ENCODE measurements around the gene ATP1A2. TPM values are rescaled to one million over a fixed set of nuclear protein-coding genes. Genes with fewer than 3 reads are reported as not detected.

ATP1A2 gene
- total and polyA plus RNA-seq, 10 of the 15 experiments (the other 5 are each of a cell fraction or from before 2014, with no cell fraction given): 0.15 TPM; not detected in 9

DNA sequence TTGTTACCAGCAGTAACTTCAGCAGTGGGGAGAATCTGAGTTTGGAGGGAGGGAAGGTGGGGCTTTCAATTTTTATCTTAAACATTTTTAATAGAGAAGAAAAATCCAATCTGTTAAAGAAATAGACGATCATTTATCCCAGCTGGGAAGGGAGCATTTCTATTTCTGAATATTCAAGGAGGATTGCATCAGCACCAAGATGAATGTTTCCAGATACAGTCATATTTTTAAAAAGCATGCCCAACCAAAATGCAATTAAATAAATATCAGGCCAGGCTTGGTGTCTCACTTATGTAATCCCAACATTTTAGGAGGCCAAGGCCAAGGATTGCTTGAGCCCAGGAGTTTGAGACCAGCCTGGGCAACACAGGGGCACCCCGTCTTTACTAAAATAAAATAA, 34.2 kb downstream of the ATP1A2 start (continued):
- TF ChIP-seq ASH2L (IDR thresholded peaks at IDR 0.05; ENCODE audit: borderline replicate concordance, low read depth) (no peak), SIX5 (IDR thresholded peaks at IDR 0.05; ENCODE audit: low read depth, low read length, severe bottlenecking) (no peak), EED (IDR thresholded peaks at IDR 0.05; ENCODE audit: low read depth) (no peak), TARDBP (IDR thresholded peaks at IDR 0.05; ENCODE audit: borderline replicate concordance) (no peak)

DNA sequence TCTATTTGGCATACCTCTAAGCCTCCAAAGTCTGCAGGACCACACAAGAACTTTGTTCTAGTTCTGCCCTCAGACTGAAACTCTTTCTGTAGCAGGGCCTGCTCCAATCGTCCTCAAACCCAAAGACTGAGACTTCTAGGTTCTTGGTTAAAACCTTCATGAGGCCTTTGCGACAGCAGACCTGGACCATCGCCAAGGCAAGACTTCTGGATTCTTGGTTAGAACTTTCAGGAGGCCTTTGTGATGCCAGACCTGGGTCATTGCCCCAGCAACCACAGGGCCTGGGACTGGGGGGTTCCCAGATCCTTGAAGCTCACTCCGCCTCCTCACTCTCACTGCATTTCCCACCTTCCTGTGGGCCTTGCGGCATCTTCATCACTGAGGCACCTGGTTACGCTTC, 35.7 kb downstream of the ATP1A2 start, which contains the start of gene ATP1A4:
TSS of gene ATP1A4 (plus strand) at position 301 of the 400 bp plus-strand sequence. CDS start 438 bp downstream, outside the sequence.
- H4K20me1 ChIP-seq (ENCODE audit: control insufficient read depth, insufficient read depth): no peaks in the 10 kb centered on the region
- no peaks in the 10 kb centered on the region for H3K9me3 ChIP-seq (replicated peaks; ENCODE audit: control insufficient read depth, insufficient read depth, low read length)
- RAD21 ChIA-PET (ENCODE audit: unreplicated experiment): no interaction called here
- intact Hi-C loops (cut with micrococcal nuclease; ENCODE audit: unreplicated experiment) (no loop called here), in situ Hi-C loops (cut with MboI) (no loop called here)
- WGBS (ENCODE audit: insufficient coverage, insufficient replicate concordance, low lambda C conversion rate, missing lambda C conversion rate): 73% methylated on average over 5 of the region's 6 CpGs
- ATAC-seq (no peak), FAIRE-seq (no peak), DNase-seq (ENCODE audit: low read depth, low spot score) (no peak)
- no TSS peak for BruUV-seq (replicated peaks)
- H3K9ac ChIP-seq (ENCODE audit: control insufficient read depth, insufficient read depth, low read length): no peak within 1 kb of the TSS
- POLR2A ChIA-PET: no interaction called here
- H3K79me2 ChIP-seq (ENCODE audit: control insufficient read depth, insufficient read depth, low read length): no peaks in the 10 kb centered on the region
- no peak within 1 kb of the TSS for H3K4me3 ChIP-seq
- no peaks in the 10 kb centered on the region for H3K4me1 ChIP-seq (ENCODE audit: control insufficient read depth, insufficient read depth, low read length)
- H3K36me3 ChIP-seq (ENCODE audit: control insufficient read depth in 2 of 2, insufficient read depth in 2 of 2, low read length in 1 of 2): no peaks in the 10 kb centered on the region
- CTCF ChIA-PET: interaction anchor here (1.0 kb wide), 1 partner anchor 101 kb away, joined by 3 read pairs; no protein-coding TSS in a partner anchor
- H3K27me3 ChIP-seq (replicated peaks in 1 of 2; ENCODE audit: control insufficient read depth in 2 of 2, insufficient read depth in 2 of 2, low read length in 1 of 2): no peaks in the 10 kb centered on the region
- no peak within 1 kb of the TSS for H3K4me2 ChIP-seq (ENCODE audit: control insufficient read depth, insufficient read depth)
- SMC1A ChIA-PET (ENCODE audit: uncharacterized antibody, unreplicated experiment): interaction anchor here (0.7 kb wide), 1 partner anchor 42 kb away, joined by 3 read pairs; no protein-coding TSS in a partner anchor
- H2AFZ ChIP-seq (ENCODE audit: control insufficient read depth, low read depth, low read length): no peak within 1 kb of the TSS
- H3K27ac ChIP-seq (ENCODE audit: control insufficient read depth, insufficient read depth): no peak within 1 kb of the TSS
- no peak for TF ChIP-seq MTA3 (IDR thresholded peaks at IDR 0.05; ENCODE audit: borderline replicate concordance, low read length)
- no peak for TF ChIP-seq WRNIP1 (IDR thresholded peaks at IDR 0.05; ENCODE audit: borderline replicate concordance, low read depth, low read length)
- TF ChIP-seq ZSCAN29 (IDR thresholded peaks at IDR 0.05): no peak
- no peak for TF ChIP-seq ZBTB4 (CRISPR knock-in tag; IDR thresholded peaks at IDR 0.05)
- TF ChIP-seq IRF4 (IDR thresholded peaks at IDR 0.05; ENCODE audit: low read depth, low read length): no peak
- no peak for TF ChIP-seq EP300 (IDR thresholded peaks at IDR 0.05; ENCODE audit: borderline replicate concordance in 1 of 2, control insufficient read depth in 1 of 2, low read depth in 2 of 2, low read length in 2 of 2)
- no peak for TF ChIP-seq ZNF24 (IDR thresholded peaks at IDR 0.05)
- TF ChIP-seq, protein P1, sequence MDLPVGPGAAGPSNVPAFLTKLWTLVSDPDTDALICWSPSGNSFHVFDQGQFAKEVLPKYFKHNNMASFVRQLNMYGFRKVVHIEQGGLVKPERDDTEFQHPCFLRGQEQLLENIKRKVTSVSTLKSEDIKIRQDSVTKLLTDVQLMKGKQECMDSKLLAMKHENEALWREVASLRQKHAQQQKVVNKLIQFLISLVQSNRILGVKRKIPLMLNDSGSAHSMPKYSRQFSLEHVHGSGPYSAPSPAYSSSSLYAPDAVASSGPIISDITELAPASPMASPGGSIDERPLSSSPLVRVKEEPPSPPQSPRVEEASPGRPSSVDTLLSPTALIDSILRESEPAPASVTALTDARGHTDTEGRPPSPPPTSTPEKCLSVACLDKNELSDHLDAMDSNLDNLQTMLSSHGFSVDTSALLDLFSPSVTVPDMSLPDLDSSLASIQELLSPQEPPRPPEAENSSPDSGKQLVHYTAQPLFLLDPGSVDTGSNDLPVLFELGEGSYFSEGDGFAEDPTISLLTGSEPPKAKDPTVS (IDR thresholded peaks at IDR 0.05; ENCODE audit: low read depth, low read length): no peak
- TF ChIP-seq, protein P2, sequence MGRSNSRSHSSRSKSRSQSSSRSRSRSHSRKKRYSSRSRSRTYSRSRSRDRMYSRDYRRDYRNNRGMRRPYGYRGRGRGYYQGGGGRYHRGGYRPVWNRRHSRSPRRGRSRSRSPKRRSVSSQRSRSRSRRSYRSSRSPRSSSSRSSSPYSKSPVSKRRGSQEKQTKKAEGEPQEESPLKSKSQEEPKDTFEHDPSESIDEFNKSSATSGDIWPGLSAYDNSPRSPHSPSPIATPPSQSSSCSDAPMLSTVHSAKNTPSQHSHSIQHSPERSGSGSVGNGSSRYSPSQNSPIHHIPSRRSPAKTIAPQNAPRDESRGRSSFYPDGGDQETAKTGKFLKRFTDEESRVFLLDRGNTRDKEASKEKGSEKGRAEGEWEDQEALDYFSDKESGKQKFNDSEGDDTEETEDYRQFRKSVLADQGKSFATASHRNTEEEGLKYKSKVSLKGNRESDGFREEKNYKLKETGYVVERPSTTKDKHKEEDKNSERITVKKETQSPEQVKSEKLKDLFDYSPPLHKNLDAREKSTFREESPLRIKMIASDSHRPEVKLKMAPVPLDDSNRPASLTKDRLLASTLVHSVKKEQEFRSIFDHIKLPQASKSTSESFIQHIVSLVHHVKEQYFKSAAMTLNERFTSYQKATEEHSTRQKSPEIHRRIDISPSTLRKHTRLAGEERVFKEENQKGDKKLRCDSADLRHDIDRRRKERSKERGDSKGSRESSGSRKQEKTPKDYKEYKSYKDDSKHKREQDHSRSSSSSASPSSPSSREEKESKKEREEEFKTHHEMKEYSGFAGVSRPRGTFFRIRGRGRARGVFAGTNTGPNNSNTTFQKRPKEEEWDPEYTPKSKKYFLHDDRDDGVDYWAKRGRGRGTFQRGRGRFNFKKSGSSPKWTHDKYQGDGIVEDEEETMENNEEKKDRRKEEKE (IDR thresholded peaks at IDR 0.05): no peak
- no peak for TF ChIP-seq HDAC2 (IDR thresholded peaks at IDR 0.05)
- no peak for TF ChIP-seq PAX8 (IDR thresholded peaks at IDR 0.05)
- no peak for TF ChIP-seq NFXL1 (IDR thresholded peaks at IDR 0.05; ENCODE audit: borderline replicate concordance)
- no peak for TF ChIP-seq MEF2A (IDR thresholded peaks at IDR 0.05; ENCODE audit: insufficient read depth, low read depth, low read length)
